Head of caudate nucleus (tissue), 42 donors: ENCODE measurements around the gene HOXA4.
A peak's percentile ranks its signal among the peaks of the same experiment; 100 is the strongest.

Source experiments
- DNase-seq, 42 donors: peaks; one replicate each; pipeline versions ENCODE4 v3.0.0 to v3.0.0-alpha.2; 2020 to 2021; ENCODE audit warnings: mixed read lengths in 7 of 42
- intact Hi-C: fragments of 100-400 bp; cut with DNase I; formaldehyde crosslinking; loops from one replicate; pipeline ENCODE4 v1.15.0; 2022

HOXA4 gene

GRCh38 chr7:27161214-27161720, 30.7 kb upstream of the HOXA4 start:
- intact Hi-C loops = loop anchor here (2.0 to 10.0 kb wide), 3 partner anchors 478 to 1296 kb away; no protein-coding TSS in a partner anchor
- DNase-seq = peak in 4 of 42 donors; percentile 13 to 56 (median 36)

GRCh38 chr7:27160546-27161213, 30.1 kb upstream of the HOXA4 start:
- intact Hi-C loops = loop anchor here (2.0 to 10.0 kb wide), 3 partner anchors 478 to 1296 kb away; no protein-coding TSS in a partner anchor
- peak; percentile 72 to 94 (median 84) for DNase-seq

DNA sequence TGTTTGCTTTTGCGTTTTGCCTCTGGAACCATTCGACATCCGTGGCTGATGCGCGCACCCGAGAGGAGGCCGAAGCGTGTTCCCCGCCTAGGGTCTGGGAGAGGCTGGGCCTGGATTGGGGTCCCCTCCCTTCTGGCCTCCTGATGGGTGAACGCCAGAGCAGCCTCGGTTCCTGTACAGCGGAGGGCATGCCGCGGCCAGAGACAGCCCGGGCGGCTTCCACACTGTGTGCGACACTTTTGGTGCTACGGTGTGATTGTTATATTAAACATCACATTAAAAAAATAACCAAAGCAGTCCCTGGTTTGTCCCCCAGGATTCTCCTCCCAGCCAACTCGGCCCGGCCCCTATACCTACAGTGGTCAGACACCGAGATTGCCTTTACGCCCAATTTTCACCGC, 29.6 kb upstream of the HOXA4 start:
- intact Hi-C loops = loop anchor here (2.0 to 10.0 kb wide), 3 partner anchors 477 to 1295 kb away; no protein-coding TSS in a partner anchor
- DNase-seq = peak in 1 of 42 donors; percentile 11

DNA sequence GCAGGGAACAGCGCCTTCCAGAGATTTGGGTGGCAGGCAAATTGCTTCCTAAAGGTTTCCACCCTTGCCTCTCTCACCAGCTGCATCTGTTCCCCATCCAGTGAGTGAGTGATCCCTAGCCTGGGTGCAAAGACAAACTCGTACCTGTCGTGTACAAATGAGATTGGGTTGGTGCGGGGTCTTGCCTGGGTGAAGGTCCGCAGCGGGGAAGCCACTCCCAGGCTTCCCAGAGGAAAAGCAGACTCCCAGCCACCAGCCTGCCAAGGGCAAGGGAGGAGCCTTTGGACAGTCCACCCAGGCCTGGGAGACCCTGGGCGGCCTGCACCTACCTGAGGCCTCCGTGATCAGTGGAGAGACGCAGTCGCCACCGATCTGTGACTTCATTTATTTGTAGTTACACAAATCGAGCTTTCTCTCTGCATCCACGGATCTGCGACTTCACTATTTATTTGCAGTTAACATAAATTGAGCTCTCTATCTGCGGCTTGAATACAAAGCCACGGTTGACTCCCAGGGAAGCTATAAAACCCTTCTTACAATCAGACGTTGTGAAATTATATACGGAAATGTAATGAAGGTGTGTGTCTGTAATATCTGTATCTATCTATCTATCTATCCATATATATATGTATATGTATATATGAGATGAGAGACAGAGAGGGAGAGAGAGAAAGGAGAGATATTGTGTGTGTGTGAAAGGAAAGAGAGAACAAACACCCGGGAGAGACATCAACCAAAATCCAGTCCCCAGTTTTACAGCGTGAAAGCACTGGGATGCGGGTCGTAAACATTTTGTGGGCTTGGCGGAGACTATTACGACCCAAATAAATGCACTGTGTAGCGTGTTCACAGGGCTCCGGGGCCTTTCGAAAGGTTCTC, 28.9 kb upstream of the HOXA4 start:
- intact Hi-C loops = loop anchor here (2.0 to 10.0 kb wide), 3 partner anchors 477 to 1295 kb away; no protein-coding TSS in a partner anchor
- peak in 4 of 42 donors; percentile 1 to 14 (median 8) for DNase-seq

DNA sequence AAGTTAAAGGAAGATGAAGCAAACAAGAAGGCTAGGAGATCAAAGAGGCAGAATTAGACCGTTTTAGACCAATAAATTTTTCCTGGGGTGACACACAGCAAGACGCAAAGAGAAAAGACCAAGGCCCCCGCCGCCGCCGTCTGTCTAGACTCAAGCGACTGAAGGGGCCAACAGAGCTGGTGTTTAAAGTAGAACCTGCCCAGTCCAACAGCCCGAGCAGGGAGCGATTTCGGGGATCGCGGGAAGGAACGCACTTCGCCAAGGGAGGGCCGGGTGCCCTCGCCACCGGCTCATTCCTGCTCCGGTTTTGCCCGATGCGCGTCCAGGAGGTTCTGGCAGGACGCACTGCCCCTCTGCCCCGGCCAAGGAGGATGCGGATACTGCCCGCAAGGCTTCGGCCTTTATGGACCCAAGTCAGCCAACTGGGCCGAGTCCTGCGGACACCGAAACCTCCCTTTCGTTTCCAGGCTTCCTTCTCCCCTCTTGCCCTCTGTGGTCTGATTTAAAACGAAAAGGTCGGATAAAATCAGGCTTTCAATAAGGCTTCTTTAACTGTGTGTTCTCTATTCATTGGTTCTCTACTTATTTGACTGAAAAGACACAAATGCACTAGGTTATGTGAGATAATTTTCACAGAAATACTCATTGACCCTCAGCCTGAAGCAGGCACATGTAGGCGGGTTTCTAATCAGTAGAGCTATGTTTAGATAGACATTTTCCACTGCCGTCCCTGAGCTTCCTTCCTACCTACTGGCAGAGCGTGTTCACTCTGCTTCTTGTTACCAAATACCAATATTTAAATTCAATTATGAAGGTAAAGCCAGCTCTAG, 28.1 kb upstream of the HOXA4 start:
- peak in 5 of 42 donors; percentile 3 to 23 (median 11) for DNase-seq
- intact Hi-C loops = no loop called here

DNA sequence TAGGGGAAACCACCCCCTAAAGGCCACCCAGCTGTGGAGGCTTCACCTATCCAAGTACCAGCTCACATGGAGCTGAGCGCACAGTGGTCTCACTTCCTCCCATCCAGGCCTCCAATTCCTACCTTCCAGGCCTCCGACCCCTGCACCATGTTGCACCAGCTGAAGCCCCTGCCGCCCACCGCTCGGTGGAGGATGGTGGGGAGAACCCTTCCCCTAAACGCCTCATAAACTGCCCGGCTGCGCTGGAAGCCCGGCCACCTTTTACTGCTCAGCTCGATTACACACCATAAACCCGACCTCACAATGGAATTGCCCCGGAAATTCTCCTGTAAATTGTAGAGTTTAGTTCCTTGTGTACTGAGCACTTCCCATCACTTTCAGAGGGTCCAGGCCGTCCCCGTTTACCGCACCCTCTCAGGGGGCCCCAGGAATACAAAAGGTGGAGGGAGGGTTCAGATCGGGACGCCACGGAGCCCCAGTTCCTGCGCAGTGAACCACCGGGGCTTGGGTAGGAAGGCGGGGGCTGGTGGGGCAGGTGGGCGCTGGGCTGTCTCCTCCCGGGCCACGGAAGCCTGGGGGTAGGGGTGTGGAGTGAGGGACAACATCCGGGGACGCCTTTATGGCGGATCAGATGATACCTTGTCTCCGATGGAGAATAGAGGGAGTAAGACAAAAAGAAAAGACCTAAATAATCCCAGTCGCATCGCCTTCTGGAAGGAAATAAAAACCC, 27.3 kb upstream of the HOXA4 start:
- intact Hi-C loops = no loop called here
- DNase-seq = peak in 8 of 42 donors; percentile 1 to 22 (median 8)

DNA sequence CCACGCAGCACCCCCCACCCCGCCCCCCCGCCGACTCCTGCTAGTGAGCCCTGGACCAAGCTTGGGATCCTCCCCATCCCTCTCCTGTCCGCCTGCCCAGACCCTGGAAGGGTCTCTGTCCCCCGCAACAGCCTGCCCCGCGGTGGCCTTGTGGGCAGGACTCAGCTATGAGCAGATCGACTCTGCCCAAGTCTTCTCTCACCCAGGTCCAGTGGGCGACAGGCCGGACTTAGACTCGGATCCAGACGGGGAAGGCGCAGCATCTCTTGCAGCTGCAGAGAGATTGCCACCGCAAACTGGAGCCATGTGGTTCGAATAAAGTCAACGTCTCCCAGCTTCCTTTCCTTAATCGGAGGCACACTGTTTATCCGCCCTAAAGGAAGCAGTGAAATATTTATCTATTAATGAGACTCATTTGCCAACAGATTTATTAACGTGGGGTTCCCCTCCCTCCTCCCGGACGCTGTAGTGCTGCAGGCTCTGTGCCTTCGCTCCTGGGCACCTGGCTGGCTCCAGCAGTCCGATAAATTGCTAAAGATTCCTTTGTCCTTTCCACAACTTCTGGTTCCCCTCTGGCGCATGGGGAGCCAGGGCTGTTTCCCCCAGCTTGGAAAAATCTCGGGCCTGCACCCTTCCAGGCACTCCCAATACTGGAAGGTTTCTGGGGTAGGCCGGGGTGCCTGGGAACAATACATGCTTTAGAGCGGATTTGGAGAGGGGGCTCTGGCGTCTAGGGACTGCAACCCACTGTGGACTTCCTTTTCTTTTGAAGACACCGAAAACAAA, 26.6 kb upstream of the HOXA4 start:
- DNase-seq = peak in 7 of 42 donors; percentile 4 to 27 (median 17)
- intact Hi-C loops = no loop called here

- intact Hi-C loops = no loop called here
Observed at GRCh38 chr7:27156508-27156898, 25.9 kb upstream of the HOXA4 start, which contains the start of gene HOXA7. Gene HOXA7 (minus strand): TSS chr7:27156675. CDS start chr7:27156545, 130 bp downstream.

DNA sequence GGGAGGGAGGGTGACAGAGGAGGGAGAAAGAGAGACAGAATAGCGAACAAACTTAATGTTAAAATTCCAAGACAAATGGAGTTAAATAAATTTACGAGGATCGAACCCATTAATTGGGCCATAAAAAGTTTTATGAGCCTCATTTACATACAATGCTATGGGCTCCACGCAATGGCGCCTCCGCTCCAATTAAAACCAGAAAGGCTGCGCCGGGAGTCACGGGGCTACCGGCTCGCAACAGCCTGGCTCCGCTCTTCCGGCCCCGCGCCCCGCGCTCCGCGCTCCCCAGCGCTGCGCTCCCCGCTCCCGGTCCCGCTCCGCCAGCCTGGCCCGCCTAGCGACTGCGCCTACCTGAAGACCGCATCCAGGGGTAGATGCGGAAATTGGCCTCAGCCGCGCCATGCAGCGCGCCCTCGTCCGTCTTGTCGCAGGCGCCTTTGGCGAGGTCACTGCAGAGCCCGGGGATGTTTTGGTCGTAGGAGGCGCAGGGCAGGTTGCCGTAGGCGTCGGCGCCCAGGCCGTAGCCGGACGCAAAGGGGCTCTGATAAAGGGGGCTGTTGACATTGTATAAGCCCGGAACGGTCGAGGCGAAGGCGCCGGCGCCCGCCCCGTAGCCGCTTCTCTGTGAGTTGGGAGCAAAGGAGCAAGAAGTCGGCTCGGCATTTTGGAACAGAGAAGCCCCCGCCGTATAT, 25.4 kb upstream of the HOXA4 start:
- intact Hi-C loops = no loop called here

More at GRCh38 chr7:27156508-27156898, 25.9 kb upstream of the HOXA4 start, which contains the start of gene HOXA7:
- DNase-seq = peak in 5 of 42 donors; percentile 12 to 17 (median 15)

DNA sequence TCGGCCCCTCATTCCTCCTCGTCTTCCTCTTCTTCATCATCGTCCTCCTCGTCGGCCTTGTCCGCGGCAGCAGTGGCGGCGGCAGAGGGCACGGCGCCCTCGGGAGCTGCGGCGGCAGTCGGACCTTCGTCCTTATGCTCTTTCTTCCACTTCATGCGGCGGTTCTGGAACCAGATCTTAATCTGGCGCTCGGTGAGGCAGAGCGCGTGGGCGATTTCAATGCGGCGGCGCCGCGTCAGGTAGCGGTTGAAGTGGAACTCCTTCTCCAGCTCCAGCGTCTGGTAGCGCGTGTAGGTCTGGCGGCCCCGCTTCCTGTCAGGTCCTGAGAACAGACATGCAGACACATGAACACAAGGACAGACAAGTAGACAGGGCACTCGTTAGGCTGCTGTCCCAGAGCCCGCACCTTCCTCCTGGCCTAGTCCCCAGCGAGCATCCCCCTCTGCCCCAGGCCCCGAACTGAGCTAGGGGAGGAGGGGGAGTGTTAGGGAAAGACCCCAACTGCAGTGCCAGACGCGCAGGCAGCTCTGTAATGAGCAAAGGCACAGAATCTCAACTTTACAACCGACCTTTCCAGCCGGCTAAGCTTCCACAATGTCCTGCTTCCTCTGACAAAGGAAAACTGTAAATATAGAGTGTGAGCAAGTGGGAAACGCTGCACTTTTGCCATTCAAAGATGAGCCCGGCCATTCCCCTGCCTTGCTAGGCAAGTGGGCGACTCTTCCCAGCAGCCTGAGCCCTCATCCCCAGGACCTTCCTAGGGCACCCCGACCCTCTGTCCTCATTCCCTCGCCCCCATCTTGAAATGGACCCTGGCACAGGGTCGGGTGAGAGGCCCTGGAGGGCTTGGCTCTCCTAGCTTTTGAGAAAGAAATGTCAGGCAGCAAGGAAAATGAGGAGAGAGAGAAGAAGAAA, 24.6 kb upstream of the HOXA4 start:
- intact Hi-C loops = no loop called here
- peak in 6 of 42 donors; percentile 9 to 36 (median 27) for DNase-seq

More for the DNA sequence above, 25.4 kb upstream of the HOXA4 start:
- peak in 7 of 42 donors; percentile 3 to 28 (median 16) for DNase-seq

DNA sequence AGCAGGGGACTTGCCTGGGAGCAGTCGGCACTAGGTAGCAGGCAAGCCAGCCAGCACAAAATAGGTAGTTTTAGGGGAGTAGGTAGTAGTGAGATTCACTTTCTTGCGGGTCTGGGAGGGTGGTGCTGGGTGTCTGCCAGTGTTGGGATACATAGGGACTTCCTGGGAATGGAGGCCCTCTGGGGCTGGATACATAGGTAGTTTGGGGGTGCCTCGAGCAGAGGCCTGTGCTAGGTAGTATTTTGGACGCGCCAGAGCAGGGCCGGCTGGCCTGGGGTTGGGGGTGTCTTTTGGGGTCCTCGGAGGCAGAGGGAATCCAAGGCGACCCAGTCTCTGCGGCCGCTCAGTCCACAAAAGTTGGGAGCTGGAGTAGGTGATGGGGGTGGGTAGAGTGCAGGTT, 23.8 kb upstream of the HOXA4 start:
- peak in 6 of 42 donors; percentile 8 to 30 (median 14) for DNase-seq
- intact Hi-C loops = no loop called here

GRCh38 chr7:27153526-27153925, 23.0 kb upstream of the HOXA4 start:
- DNase-seq = peak in 1 of 42 donors; percentile 2
- intact Hi-C loops = no loop called here

DNA sequence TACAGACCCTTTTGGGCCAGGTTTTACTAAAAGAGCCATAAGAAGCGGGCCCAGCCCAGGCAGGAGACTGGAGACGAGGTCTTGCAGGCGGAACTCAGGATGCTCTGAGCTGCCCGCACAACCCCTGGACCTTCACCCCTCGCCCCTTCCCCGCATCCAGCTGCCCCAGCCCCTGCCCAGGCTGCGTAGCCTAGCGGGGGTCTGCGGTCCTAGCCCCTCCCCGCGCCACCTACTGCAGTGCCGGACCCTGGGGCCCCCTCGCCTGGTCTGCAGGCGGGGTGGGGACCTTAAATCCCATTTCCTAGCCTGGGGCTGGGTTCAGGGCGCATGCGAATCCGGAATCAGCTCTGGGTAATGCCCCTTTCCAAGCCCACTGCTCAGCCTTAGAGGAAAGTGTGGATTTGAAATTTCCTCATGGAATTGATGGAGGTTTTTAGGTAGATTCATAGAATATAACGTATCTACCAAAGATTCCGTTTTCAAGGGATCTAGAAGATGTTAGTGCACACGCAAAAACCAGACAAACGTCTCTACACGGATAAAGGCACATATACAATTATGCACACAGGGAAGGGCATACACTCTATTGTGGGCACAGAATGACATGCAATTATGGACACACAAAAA, 22.4 kb upstream of the HOXA4 start:
- intact Hi-C loops = no loop called here
- DNase-seq = peak in 5 of 42 donors; percentile 2 to 22 (median 8)

- intact Hi-C loops = no loop called here
- DNase-seq = peak in 6 of 42 donors; percentile 10 to 26 (median 20)
Observed at GRCh38 chr7:27151931-27152815, 21.6 kb upstream of the HOXA4 start, which contains the start of gene HOXA3. Gene HOXA3 (minus strand): TSS chr7:27152583. CDS start chr7:27110640, 41,943 bp downstream.
